Body of pancreas (tissue), 4 donors: Measurements from ENCODE around the gene AMPD3. TPM values are rescaled to one million over a fixed set of nuclear protein-coding genes. Genes with fewer than 3 reads are reported as not detected.

ENCODE experiments used
- ATAC-seq: fragments of 150-250 bp; one replicate; pipeline ENCODE4 v1.9.1; 2016
- DNase-seq, 4 donors: peaks; one replicate each; pipeline ENCODE4 v3.0.0-alpha.2; 2019
- H3K27ac ChIP-seq, 4 donors: fragments of 200-600 bp; sonication (generic); 1 replicate in 3 of 4; 2 replicates in 1 of 4; pipeline versions ENCODE4 v1.5.1 to v1.6.1; 2016 to 2019; ENCODE audit warnings: mild to moderate bottlenecking in 1 of 4, mixed read lengths in 1 of 4, moderate library complexity in 1 of 4
- H3K27me3 ChIP-seq, 2 donors: fragments of 200-600 bp; sonication (generic); one replicate each; pipeline ENCODE4 v1.6.0; 2016; ENCODE audit warnings: mild to moderate bottlenecking in 1 of 2
- H3K36me3 ChIP-seq, 2 donors: fragments of 200-600 bp; sonication (generic); replicated peaks in 1 of 2; 2 replicates each; pipeline ENCODE4 v1.5.1; 2016; ENCODE audit warnings: low read depth in 2 of 2; ENCODE audit not compliant: insufficient read depth in 1 of 2
- H3K4me1 ChIP-seq: fragments of 200-600 bp; sonication (generic); one replicate; pipeline ENCODE4 v1.6.0; 2016
- H3K4me3 ChIP-seq, 2 donors: fragments of 200-600 bp; sonication (generic); 1 replicate in 1 of 2; 2 replicates in 1 of 2; pipeline ENCODE4 v1.5.1; 2016 to 2019
- H3K9me3 ChIP-seq, 3 donors: fragments of 200-600 bp; sonication (generic); 1 replicate in 2 of 3; 2 replicates in 1 of 3; pipeline ENCODE4 v1.5.1; 2016
- POLR2A ChIP-seq, 3 donors: fragments of 450-650 bp; IDR thresholded peaks; one replicate each; pipeline ENCODE4 v1.6.1; 2016; ENCODE audit warnings: antibody characterized with exemption in 3 of 3, mild to moderate bottlenecking in 2 of 3
- whole genome bisulfite sequencing, 2 donors: methylation state at CpG; one replicate each; pipeline ENCODE4 v1.1.5; 2017; 5-methylcytosine and 5-hydroxymethylcytosine counted together
- intact Hi-C: fragments of 100-400 bp; cut with DNase I; formaldehyde crosslinking; loops from one replicate; pipeline ENCODE4 v1.15.1; 2023
- total RNA-seq, 2 donors: library from RNA; depleted of rRNA; stranded (reverse); fragments of >200 nt; gene quantifications; one replicate each; pipeline ENCODE4 v1.1.0, GENCODE V29; 2016
- TF ChIP-seq, protein P1 (sequence below), 7 experiments: fragments of 450-650 bp in 4 of 7; fragments of 200-600 bp in 3 of 7; sonication (generic) in 3 of 7; IDR thresholded peaks; one replicate each; pipeline ENCODE4 v1.5.1; 2016 to 2019; ENCODE audit warnings: antibody characterized with exemption in 7 of 7

The AMPD3 gene
- total RNA-seq, 2 donors from 2014 or later = 3.6 to 9.9 TPM

DNA sequence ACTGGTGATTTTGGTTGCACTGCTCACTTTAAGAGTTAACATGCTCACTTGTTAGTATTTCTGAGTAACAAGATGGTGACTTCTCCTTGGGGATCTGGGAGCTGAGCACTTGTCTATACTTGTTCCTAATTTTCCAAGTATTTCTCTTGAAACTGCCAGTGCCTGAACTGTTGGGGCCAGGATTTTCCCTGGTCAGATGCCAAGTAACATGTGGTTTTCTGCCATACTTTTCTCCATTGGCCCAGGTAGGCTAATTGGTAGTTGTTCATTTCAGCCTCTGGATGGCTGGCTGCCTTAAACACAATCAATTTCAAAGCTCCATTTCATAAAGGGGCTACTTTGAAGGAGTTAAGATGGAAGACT is 50.9 kb downstream of the AMPD3 start:
- H3K4me3 ChIP-seq = no peak overlapping the region
- no peaks in the 10 kb centered on the region for H3K27me3 ChIP-seq
- no peaks in the 10 kb centered on the region for H3K36me3 ChIP-seq
- TF ChIP-seq, protein P1, sequence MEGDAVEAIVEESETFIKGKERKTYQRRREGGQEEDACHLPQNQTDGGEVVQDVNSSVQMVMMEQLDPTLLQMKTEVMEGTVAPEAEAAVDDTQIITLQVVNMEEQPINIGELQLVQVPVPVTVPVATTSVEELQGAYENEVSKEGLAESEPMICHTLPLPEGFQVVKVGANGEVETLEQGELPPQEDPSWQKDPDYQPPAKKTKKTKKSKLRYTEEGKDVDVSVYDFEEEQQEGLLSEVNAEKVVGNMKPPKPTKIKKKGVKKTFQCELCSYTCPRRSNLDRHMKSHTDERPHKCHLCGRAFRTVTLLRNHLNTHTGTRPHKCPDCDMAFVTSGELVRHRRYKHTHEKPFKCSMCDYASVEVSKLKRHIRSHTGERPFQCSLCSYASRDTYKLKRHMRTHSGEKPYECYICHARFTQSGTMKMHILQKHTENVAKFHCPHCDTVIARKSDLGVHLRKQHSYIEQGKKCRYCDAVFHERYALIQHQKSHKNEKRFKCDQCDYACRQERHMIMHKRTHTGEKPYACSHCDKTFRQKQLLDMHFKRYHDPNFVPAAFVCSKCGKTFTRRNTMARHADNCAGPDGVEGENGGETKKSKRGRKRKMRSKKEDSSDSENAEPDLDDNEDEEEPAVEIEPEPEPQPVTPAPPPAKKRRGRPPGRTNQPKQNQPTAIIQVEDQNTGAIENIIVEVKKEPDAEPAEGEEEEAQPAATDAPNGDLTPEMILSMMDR (IDR thresholded peaks at IDR 0.05) = no peak
- no peak for TF ChIP-seq POLR2A (IDR thresholded peaks at IDR 0.05)
- no peak overlapping the region for H3K27ac ChIP-seq
- DNase-seq (no peak), ATAC-seq (no peak)
- H3K4me1 ChIP-seq = no peaks in the 10 kb centered on the region
- intact Hi-C loops = no loop called here
- H3K9me3 ChIP-seq = no peaks in the 10 kb centered on the region

DNA sequence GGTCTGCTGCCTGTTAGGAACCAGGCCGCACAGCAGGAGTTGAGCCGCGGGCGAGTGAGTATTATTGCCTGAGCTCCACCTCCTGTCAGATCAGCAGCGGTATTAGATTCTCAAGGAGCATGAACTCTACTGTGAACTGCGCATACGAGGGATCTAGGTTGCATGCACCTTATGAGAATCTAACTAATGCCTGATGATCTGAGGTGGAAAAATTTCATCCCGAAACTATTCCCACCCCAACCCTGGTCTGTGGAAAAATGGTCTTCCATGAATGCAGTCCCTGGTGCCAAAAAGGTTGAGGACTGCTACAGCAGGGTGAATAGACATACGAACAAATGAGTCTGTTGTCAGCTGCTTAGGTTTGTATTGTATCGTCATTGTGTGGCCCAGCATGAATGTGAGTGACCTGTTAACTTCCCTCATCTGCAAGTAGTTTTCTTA is 56.1 kb downstream of the AMPD3 start:
- no peak overlapping the region for H3K4me3 ChIP-seq
- no peaks in the 10 kb centered on the region for H3K27me3 ChIP-seq
- DNase-seq (no peak), ATAC-seq (no peak)
- H3K9me3 ChIP-seq = no peaks in the 10 kb centered on the region
- intact Hi-C loops = no loop called here
- TF ChIP-seq, protein P1 (IDR thresholded peaks at IDR 0.05) = no peak
- no peak for TF ChIP-seq POLR2A (IDR thresholded peaks at IDR 0.05)
- no peaks in the 10 kb centered on the region for H3K36me3 ChIP-seq
- H3K4me1 ChIP-seq = no peaks in the 10 kb centered on the region
- H3K27ac ChIP-seq = no peak overlapping the region
- WGBS, 2 donors = 88% methylated on average over 7 to 10 of the region's 10 CpGs

DNA sequence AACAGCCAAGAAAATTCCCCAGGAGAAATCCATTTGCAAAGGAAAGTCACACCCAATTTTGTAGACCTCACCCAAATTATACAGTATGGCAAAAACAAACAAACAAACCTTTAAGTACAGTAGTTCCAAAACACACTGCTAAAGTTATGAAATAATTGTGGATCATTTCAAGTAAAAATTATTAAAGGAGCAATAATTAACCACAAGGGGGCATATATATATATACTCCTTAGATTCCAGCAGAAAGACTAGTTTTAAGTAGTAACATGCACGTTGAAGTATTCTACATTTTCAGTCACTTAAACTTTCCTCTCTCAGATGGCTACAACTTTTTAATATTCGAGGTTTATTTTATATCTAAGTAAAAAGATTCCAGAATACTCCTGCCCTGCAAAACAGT is 59.1 kb downstream of the AMPD3 start:
- TF ChIP-seq, protein P1 (IDR thresholded peaks at IDR 0.05) = peak in 6 of 7 experiments; percentile 6 to 38 (median 27)
- TF ChIP-seq POLR2A (IDR thresholded peaks at IDR 0.05) = no peak
- 31 to 39% methylated on average over 2 of the region's 2 CpGs for WGBS, 2 donors
- ATAC-seq = no peak
- no peaks in the 10 kb centered on the region for H3K27me3 ChIP-seq
- H3K36me3 ChIP-seq = no peaks in the 10 kb centered on the region
- H3K27ac ChIP-seq = no peak overlapping the region
- no peak for DNase-seq
- H3K4me3 ChIP-seq = no peak overlapping the region
- intact Hi-C loops = no loop called here
- H3K9me3 ChIP-seq = no peaks in the 10 kb centered on the region
- H3K4me1 ChIP-seq = no peaks in the 10 kb centered on the region

DNA sequence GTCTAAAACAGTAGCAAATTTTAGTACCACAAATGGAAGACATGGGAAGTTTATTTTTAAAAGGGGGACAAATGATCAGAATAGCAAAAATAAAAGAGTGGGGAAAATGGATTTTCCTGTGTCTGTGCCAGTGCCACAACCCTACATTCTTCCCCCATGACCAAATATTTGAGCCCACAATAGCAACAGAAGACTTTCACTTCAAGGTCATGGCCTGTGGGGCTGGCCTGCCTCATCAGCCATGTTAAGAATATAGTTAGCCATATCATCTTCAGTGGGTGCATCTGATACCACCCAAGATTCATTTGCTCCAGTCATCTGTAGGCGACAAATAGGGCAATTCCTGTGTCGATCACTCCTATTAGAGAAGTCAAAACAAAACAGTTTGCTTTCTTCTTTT is 59.6 kb downstream of the AMPD3 start:
- H3K36me3 ChIP-seq = no peaks in the 10 kb centered on the region
- intact Hi-C loops = no loop called here
- no peak overlapping the region for H3K27ac ChIP-seq
- no peaks in the 10 kb centered on the region for H3K27me3 ChIP-seq
- WGBS, 2 donors = 93 to 96% methylated on average over 2 of the region's 2 CpGs
- no peaks in the 10 kb centered on the region for H3K9me3 ChIP-seq
- TF ChIP-seq POLR2A (IDR thresholded peaks at IDR 0.05) = no peak
- TF ChIP-seq, protein P1 (IDR thresholded peaks at IDR 0.05) = no peak
- no peaks in the 10 kb centered on the region for H3K4me1 ChIP-seq
- ATAC-seq (no peak), DNase-seq (no peak)
- H3K4me3 ChIP-seq = no peak overlapping the region

DNA sequence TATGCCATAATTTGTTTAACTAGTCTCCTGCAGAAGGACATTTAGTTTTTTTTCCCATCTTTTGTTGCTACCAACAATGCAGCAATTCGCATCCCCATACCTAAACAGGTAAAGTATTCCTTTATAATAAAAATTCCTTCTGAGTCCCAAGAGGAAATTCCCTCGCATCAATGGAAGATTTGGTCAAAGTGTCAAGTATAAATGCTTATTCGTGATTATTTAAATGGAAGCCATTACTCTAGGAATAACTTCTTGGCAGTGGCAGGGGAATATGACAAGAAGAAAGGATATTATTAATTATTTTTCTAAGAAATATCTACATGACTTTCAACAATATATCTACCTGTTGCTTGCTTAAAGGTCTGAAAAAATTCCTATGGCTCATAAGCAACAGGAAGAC is 60.4 kb downstream of the AMPD3 start:
- ATAC-seq (no peak), DNase-seq (no peak)
- H3K9me3 ChIP-seq = no peaks in the 10 kb centered on the region
- no peaks in the 10 kb centered on the region for H3K36me3 ChIP-seq
- H3K4me3 ChIP-seq = no peak overlapping the region
- no peak for TF ChIP-seq POLR2A (IDR thresholded peaks at IDR 0.05)
- TF ChIP-seq, protein P1 (IDR thresholded peaks at IDR 0.05) = no peak
- WGBS, 2 donors = 90 to 93% methylated on average over 3 of the region's 3 CpGs
- intact Hi-C loops = no loop called here
- H3K4me1 ChIP-seq = no peaks in the 10 kb centered on the region
- no peaks in the 10 kb centered on the region for H3K27me3 ChIP-seq
- H3K27ac ChIP-seq = no peak overlapping the region
